ENCODE data around the gene MEX3C. TPM values are rescaled to one million over a fixed set of nuclear protein-coding genes. Genes with fewer than 3 reads are reported as not detected.

MEX3C gene
- total RNA-seq, result 16.4 TPM
- long read RNA-seq, transcript MEX3C-201 (2 exons, 3,781 nt), result major isoform, 16 of 20 reads
- long read RNA-seq, partial matches to known transcripts, result 3 of 20 reads
- long read RNA-seq, other reads (novel, unspliced or antisense), result 1 of 20 reads

DNA sequence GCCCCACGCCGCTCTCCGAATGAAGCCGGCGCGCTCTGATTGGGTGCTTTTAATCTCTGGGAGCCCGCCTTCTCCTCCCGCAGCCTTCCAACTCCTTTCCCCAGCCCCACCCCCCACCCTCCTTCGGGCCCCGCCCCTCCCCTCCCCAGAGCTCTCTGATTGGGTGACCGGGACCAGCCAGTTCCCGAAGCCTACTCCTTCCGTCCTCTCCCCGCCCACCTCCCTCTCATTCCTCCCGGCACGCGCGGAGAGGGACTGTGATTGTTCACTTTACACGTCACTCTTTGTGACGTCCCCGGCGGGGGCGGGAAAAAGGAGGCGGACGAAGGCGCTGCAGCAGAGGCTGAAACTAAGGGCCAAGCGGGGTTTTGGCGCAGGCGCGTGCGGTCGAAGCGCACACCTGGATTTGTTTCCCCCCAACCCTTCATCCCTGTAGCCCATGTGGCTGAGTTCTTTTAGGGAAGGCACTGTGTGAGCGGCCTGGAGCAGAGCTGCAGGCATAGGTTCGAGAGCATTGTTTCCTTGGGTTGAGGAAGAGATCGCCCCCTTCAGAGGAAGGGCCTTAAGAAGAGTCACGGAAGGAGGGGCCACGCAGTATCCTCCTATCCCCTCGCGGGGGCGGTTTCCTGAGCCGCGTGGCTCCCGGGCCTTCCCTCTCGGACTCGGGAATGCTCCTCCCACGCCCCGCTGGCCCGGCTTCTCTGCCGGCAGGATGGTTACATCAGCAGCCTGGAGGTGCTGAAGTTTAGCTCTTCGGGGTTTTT is at the start of gene MEX3C:
Gene MEX3C (minus strand): TSS at position 21 of the 764 bp plus-strand sequence. CDS start 361 bp downstream, outside the sequence.
- DNase-seq, result peak; percentile 99
- peak; percentile 92 for ATAC-seq (ENCODE audit: poor library complexity)
- intact Hi-C loops (cut with DNase I), result no loop called here

GRCh38 chr18:51241226-51241625 is 43.7 kb upstream of the MEX3C start:
- ATAC-seq (ENCODE audit: poor library complexity) (no peak), DNase-seq (no peak)
- intact Hi-C loops (cut with DNase I), result no loop called here

DNA sequence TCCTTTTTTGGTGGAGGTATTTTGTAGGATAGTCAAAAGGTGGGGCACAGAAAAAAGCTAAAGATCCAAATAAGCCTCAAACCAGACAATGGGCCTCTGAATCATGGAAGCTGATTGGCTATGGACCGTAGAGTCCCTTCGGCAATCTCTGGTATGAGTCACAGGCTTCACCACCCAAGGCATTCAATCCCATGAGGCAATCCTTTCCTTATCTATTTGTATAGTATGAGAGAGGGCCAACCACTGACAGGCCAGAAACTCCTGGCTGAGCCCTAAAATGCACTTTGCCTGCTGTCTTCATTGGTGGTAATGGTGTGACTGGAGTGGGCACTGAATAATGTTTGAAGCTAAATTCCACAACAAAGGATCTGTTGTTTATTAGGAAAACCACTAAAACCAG is 38.7 kb upstream of the MEX3C start:
- ATAC-seq (ENCODE audit: poor library complexity), result no peak
- intact Hi-C loops (cut with DNase I), result no loop called here

DNA sequence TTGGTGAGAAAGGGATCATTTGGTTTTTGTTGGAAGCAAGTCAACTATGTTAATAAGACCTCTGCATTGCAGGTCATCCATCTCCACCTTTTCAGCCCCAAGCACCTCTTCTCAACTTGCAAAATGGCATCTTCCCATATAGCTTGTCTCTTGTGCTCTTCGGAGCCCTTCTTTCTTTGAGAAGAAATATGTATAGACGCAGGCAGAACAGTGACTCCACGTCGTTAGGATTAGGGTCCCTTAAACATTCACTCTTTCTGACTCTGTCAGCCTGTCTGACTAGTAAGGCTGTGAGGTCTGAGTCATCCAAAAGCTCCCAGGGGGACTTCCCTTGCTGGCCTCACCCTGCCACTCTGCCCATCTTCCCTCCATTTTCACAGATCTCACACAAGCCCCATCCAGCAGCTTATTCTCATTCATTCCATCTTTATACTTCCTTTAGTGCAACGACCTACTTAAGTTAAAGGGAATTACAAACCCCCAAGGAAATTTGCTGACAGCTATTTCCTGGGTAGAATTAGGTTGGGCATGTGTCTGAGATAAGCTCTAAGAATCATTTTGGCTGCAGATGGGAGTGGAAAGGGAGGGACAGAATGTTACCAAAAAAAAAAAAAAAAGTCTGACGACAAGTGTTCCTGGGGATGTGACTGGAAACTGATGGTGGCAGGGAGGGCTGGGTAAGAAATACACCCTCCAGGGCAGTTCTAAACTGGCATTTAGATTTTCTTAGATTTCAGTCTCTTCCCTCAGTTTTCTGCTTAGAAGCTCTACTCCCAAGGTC is 37.7 kb upstream of the MEX3C start:
- ATAC-seq (ENCODE audit: poor library complexity) (no peak), DNase-seq (no peak)
- intact Hi-C loops (cut with DNase I), result no loop called here

More for the DNA sequence above, 38.7 kb upstream of the MEX3C start:
- no peak for DNase-seq

GRCh38 chr18:51234117-51235008 is 36.9 kb upstream of the MEX3C start:
- intact Hi-C loops (cut with DNase I), result no loop called here
- ATAC-seq (ENCODE audit: poor library complexity) (no peak), DNase-seq (no peak)

DNA sequence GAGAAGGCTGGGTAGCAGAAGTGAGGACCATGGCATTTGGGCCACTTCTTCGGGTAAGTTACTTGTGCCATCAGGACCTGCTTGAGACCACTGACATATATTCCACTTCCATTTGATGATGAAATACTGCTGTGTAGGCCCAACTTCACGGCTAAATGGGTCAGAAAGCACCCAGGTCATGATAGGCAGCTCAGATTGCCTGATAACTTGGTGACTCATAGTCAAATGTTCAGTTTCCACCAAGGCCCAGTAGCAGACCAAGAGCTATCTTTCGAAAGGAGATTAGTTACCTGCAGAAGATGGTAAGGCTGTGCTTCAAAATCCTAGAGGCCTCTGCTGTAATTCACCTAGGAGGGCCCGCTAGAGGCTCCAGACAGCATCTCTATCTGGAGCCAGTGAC is 31.8 kb upstream of the MEX3C start:
- intact Hi-C loops (cut with DNase I), result no loop called here
- ATAC-seq (ENCODE audit: poor library complexity), result no peak

GRCh38 chr18:51227660-51228059 is 30.2 kb upstream of the MEX3C start:
- DNase-seq, result no peak
- no peak for ATAC-seq (ENCODE audit: poor library complexity)

More for the DNA sequence above, 31.8 kb upstream of the MEX3C start:
- no peak for DNase-seq

DNA sequence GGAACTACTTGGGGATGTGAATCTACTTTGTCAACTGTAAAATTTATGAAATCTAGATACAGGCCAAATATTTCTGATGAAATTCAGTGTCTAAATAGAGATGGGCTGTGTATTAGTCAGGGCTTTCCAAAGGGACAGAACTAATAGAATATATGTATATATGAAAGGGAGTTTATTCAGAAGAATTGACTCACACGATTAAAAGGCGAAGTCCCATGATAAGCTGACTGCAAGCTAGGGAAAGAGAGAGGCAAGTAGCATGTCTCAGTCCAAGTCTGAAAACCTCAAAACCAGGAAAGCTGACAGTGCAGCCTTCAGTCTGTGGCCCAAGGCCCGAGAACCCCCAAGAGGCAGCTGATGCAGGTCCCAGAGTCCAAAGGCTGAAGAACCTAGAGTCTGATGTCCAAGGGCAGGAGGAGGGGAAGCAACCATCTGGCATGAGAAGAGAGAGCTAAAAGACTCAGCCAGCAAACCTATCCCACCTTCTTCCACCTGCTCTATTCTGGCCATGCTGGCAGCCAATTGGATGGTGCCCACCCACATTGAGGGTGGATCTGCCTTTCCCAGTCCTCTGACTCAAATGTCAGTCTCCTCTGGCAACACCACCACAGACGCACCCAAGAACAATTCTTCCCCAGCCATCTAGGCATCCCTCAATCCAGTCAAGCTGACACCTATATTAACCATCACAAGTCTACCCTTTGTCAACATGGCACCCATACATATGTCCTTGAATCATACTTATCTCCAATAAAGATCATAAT is 29.3 kb upstream of the MEX3C start:
- ATAC-seq (ENCODE audit: poor library complexity) (no peak), DNase-seq (no peak)
- intact Hi-C loops (cut with DNase I), result no loop called here

More at GRCh38 chr18:51227660-51228059, 30.2 kb upstream of the MEX3C start:
- intact Hi-C loops (cut with DNase I), result no loop called here

- intact Hi-C loops (cut with DNase I), result no loop called here
- ATAC-seq (ENCODE audit: poor library complexity), result no peak
- no peak for DNase-seq
Measured at GRCh38 chr18:51226068-51226467, 28.6 kb upstream of the MEX3C start.

DNA sequence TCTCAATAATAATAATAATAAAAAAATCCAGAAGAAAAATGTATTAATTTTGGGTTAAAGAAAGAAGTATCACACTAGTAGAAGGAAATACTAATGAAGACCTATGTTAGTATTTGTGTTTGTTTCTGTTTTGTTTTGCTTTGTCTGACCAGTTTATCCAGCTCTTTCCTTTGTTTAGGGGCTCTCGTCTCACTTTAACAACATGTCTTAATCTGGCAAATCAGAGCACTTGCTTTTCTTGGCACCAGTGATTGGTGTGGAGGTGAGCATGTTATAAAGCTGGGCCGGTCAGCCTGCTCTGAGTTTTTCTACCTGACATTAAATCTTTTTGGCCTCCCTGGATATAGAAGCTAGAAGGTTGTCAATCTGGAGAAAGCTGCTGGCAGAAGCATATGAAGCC is 15.1 kb upstream of the MEX3C start:
- no peak for DNase-seq
- intact Hi-C loops (cut with DNase I), result no loop called here
- ATAC-seq (ENCODE audit: poor library complexity), result no peak

GRCh38 chr18:51211552-51211951 is 14.1 kb upstream of the MEX3C start:
- DNase-seq (peak; percentile 52), ATAC-seq (ENCODE audit: poor library complexity) (peak; percentile 79)
- intact Hi-C loops (cut with DNase I), result no loop called here

DNA sequence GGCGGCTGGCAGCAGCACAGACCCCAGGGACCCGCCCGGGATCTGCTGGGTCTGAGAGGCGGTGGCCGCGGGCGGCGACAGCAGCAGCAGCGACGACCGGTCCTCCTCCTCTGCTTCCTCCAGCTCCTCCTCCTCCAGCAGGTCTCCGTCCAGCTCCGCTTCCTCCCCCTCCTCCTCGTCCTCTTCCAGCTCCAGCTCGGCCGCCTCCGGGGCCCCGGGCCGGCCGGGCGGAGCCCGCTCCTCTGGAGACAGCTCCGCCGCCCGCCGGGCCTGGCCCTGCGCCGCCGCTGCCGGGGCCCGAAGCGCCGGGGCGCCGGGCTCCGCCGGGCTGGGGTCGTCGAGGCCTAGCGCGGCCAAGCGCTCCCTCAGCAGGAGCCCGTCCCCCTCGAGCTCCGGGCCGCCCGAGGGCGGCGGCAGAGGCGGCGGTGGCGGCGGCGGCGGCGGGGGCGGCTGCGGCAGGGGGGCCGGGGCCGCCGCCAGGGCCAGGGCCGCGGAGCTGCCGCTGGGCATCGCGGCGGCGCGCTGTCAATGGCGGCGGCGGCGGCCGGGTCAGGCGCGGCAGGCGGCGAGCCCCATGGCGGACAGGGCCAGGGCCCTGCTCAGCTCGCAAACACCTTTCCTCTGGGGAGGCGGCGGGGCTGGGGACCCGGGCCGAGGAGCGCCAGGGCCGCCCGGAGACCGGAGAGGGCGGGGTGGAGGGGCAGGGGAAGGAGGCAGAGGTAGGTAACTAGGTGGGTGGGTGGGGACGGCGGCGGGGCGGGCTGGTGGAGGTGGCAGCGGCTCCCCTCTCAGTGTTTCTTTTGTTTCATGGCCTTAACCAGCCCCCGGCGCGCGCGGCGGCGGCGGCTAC is 445 bp downstream of the MEX3C start:
- ATAC-seq (ENCODE audit: poor library complexity) (peak; percentile 7), DNase-seq (peak; percentile 77)
- intact Hi-C loops (cut with DNase I), result no loop called here

- peak; percentile 1 for ATAC-seq (ENCODE audit: poor library complexity)
- intact Hi-C loops (cut with DNase I), result no loop called here
- peak; percentile 69 for DNase-seq
Measured at GRCh38 chr18:51196118-51196810, 1.2 kb downstream of the MEX3C start.

- ATAC-seq (ENCODE audit: poor library complexity) (no peak), DNase-seq (no peak)
- intact Hi-C loops (cut with DNase I), result no loop called here
Measured at GRCh38 chr18:51195451-51196117, 1.9 kb downstream of the MEX3C start.

GRCh38 chr18:51195086-51195450 is 2.4 kb downstream of the MEX3C start:
- ATAC-seq (ENCODE audit: poor library complexity) (no peak), DNase-seq (no peak)
- intact Hi-C loops (cut with DNase I), result no loop called here

GRCh38 chr18:51194604-51195003 is 2.9 kb downstream of the MEX3C start:
- DNase-seq, result no peak
- intact Hi-C loops (cut with DNase I), result no loop called here
- ATAC-seq (ENCODE audit: poor library complexity), result no peak

Measured in Right ventricle myocardium superior (tissue), 1 donor.